Rectal smooth muscle tissue (tissue), 1 donor: ENCODE measurements around the gene GANC.

Source experiments
- H3K27ac ChIP-seq: one replicate; pipeline ENCODE4 v1.7.0; 2013; ENCODE audit warnings: low read depth, low read length, inconsistent platforms
- H3K27me3 ChIP-seq: one replicate; pipeline ENCODE4 v1.7.0; 2013; ENCODE audit warnings: low read length; ENCODE audit not compliant: control insufficient read depth, insufficient read depth
- H3K36me3 ChIP-seq: one replicate; pipeline ENCODE4 v1.7.0; 2013; ENCODE audit warnings: low read length; ENCODE audit not compliant: control insufficient read depth, insufficient read depth
- H3K4me1 ChIP-seq: one replicate; pipeline ENCODE4 v1.7.0; 2013; ENCODE audit warnings: low read length; ENCODE audit not compliant: control insufficient read depth, insufficient read depth
- H3K4me3 ChIP-seq: one replicate; pipeline ENCODE4 v1.7.0; 2013; ENCODE audit warnings: low read length
- H3K9ac ChIP-seq: one replicate; pipeline ENCODE4 v1.7.0; 2013; ENCODE audit warnings: low read length

Gene GANC

GRCh38 chr15:42371096-42371495 is 98.1 kb downstream of the GANC start:
- no peak overlapping the region for H3K27ac ChIP-seq
- no peaks in the 10 kb centered on the region for H3K36me3 ChIP-seq
- no peaks in the 10 kb centered on the region for H3K27me3 ChIP-seq
- no peaks in the 10 kb centered on the region for H3K4me1 ChIP-seq
- H3K4me3 ChIP-seq: no peak overlapping the region
- no peak overlapping the region for H3K9ac ChIP-seq

- H3K9ac ChIP-seq: no peak overlapping the region
Measured at GRCh38 chr15:42373274-42373673, 100.3 kb downstream of the GANC start.

DNA sequence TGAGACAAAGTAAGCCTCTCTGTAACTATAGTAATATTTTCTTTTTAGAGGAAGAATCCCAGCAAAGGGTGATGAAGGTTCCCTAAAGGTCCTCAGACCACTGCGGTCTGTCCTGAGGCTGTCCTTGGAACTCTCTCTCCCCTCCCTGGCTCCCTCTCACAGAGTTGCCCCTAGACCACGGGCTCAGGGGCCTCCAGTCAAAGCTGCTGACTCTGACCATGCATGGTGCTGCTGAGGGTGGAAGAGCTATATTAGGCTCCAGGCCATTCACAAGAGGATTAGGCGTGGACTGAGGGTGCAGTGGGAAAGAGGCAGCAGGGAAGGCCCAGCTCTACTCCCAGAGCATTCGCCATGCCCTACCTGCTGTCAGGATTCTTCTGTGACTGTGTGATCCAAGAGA is 100.9 kb downstream of the GANC start:
- Histone ChIP-seq H3K27ac (no peak overlapping the region), H3K4me1 (no peaks in the 10 kb centered on the region), H3K9ac (no peak overlapping the region), H3K4me3 (no peak overlapping the region), H3K36me3 (no peaks in the 10 kb centered on the region), H3K27me3 (no peaks in the 10 kb centered on the region)

More at GRCh38 chr15:42373274-42373673, 100.3 kb downstream of the GANC start:
- no peaks in the 10 kb centered on the region for H3K36me3 ChIP-seq
- H3K4me1 ChIP-seq: no peaks in the 10 kb centered on the region
- no peak overlapping the region for H3K27ac ChIP-seq
- no peaks in the 10 kb centered on the region for H3K27me3 ChIP-seq
- H3K4me3 ChIP-seq: no peak overlapping the region

DNA sequence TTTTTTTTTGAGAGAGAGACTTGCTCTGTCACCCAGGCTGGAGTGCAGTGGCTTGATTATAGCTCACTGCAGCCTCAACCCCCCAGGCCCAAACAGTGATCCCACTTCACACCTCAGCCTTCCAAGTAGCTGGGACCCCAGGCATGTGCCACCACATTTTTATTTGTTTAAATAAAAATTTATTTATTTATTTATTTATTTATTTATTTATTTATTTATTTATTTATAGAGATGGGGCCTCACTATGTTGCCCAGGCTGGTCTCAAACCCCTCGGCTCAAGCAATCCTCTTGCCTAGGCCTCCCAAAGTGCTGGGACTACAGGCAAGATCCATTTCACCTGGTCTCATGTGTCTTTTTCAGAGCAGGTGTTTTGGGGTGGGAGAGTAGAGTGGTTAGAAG is 101.8 kb downstream of the GANC start:
- Histone ChIP-seq H3K27me3 (no peaks in the 10 kb centered on the region), H3K4me1 (no peaks in the 10 kb centered on the region), H3K36me3 (no peaks in the 10 kb centered on the region), H3K27ac (no peak overlapping the region), H3K4me3 (no peak overlapping the region), H3K9ac (no peak overlapping the region)

DNA sequence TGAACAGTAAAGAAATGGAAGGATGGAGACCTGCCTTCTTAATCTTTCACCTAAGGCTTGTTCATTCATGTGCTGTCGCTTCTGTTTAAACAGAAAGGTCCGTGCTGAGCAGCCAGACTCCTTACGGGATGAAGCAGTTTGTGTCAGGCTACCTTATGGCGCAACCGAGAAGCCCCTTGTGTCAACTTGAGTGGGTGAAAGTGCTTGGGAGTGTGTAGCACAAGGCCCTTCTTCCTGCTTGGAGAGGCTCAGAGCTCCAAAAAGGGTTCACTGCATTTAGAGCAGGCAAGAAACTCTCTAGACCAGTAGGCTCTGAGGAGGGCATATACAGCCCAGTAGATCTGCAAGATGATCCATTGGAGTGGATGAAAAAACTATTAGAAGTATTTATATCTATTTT is 102.3 kb downstream of the GANC start:
- no peaks in the 10 kb centered on the region for H3K27me3 ChIP-seq
- no peak overlapping the region for H3K9ac ChIP-seq
- no peaks in the 10 kb centered on the region for H3K4me1 ChIP-seq
- H3K27ac ChIP-seq: no peak overlapping the region
- H3K36me3 ChIP-seq: no peaks in the 10 kb centered on the region
- H3K4me3 ChIP-seq: no peak overlapping the region

- Histone ChIP-seq H3K9ac (no peak overlapping the region), H3K27ac (no peak overlapping the region), H3K4me3 (no peak overlapping the region), H3K36me3 (no peaks in the 10 kb centered on the region), H3K4me1 (no peaks in the 10 kb centered on the region), H3K27me3 (no peaks in the 10 kb centered on the region)
Measured at GRCh38 chr15:42375941-42376340, 102.9 kb downstream of the GANC start.

- Histone ChIP-seq H3K36me3 (no peaks in the 10 kb centered on the region), H3K9ac (no peak overlapping the region), H3K4me3 (no peak overlapping the region), H3K27ac (no peak overlapping the region), H3K27me3 (no peaks in the 10 kb centered on the region), H3K4me1 (no peaks in the 10 kb centered on the region)
Measured at GRCh38 chr15:42378011-42378410, 105.0 kb downstream of the GANC start.

DNA sequence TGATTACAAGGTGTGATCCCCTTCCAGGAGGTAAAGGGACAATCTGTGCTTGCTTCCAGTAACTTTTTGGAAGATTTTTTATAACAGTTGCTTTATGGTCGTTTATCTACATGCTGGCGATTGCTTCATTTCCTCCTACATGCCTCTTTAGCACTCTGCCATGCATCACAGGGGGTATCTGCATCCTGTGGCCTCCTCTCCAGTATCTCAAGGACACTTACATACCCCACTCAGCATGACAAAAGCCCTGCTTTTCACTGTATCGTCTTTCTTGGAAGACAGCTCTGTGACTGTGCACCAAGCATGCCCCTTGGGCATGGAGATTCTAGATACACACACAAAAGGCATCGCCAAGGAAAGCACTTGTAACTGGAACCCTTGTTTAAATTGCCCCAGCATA is 111.6 kb downstream of the GANC start:
- H3K9ac ChIP-seq: no peak overlapping the region
- H3K4me1 ChIP-seq: no peaks in the 10 kb centered on the region
- no peak overlapping the region for H3K27ac ChIP-seq
- H3K27me3 ChIP-seq: no peaks in the 10 kb centered on the region
- no peak overlapping the region for H3K4me3 ChIP-seq
- H3K36me3 ChIP-seq: no peaks in the 10 kb centered on the region

GRCh38 chr15:42385206-42385979 is 112.4 kb downstream of the GANC start:
- Histone ChIP-seq H3K4me3 (no peak overlapping the region), H3K4me1 (no peaks in the 10 kb centered on the region), H3K27ac (no peak overlapping the region), H3K27me3 (no peaks in the 10 kb centered on the region), H3K9ac (no peak overlapping the region), H3K36me3 (no peaks in the 10 kb centered on the region)

GRCh38 chr15:42385980-42386700 is 113.1 kb downstream of the GANC start:
- no peak overlapping the region for H3K27ac ChIP-seq
- no peaks in the 10 kb centered on the region for H3K4me1 ChIP-seq
- no peak overlapping the region for H3K4me3 ChIP-seq
- no peaks in the 10 kb centered on the region for H3K27me3 ChIP-seq
- no peak overlapping the region for H3K9ac ChIP-seq
- no peaks in the 10 kb centered on the region for H3K36me3 ChIP-seq

- H3K9ac ChIP-seq: no peak overlapping the region
- H3K36me3 ChIP-seq: no peaks in the 10 kb centered on the region
- no peak overlapping the region for H3K4me3 ChIP-seq
- H3K27ac ChIP-seq: no peak overlapping the region
- no peaks in the 10 kb centered on the region for H3K4me1 ChIP-seq
- H3K27me3 ChIP-seq: no peaks in the 10 kb centered on the region
Measured at GRCh38 chr15:42387603-42388002, 114.6 kb downstream of the GANC start.

DNA sequence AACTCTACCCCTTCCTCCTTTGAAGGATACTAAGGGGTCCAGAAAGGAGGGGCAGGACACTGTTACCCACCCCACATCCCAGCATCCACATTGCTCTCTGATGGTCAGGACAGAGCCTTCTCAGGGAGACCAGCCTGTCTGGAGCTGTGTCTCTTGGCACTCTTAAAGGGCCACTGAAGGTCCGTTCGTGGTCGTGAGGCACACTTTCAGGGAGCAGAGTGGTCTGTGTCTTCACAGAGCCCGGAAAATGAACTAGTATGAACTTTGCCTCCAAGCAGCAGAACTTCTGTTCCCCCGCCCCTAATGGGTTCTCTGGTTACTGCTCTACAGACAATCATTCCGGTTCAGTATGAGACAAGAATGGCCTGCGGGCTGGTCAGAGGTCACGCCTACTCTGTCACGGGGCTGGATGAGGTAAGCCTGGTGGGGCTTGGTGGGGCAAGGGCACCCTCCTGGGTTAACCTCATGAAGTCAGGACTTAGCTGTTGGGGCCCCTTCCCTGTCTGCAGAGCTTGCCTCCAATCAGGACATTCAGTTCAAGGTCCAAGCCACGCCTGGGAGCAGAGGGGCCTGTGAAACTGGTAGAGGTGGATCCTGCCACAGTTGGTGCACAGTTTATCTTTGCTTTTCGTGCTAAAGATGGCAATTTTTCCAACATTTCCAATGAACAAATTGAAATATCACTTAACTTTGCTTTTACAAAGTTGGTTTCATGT is 119.5 kb downstream of the GANC start:
- no peak overlapping the region for H3K9ac ChIP-seq
- H3K27me3 ChIP-seq: no peaks in the 10 kb centered on the region
- H3K4me1 ChIP-seq: no peaks in the 10 kb centered on the region
- H3K36me3 ChIP-seq: no peaks in the 10 kb centered on the region
- no peak overlapping the region for H3K27ac ChIP-seq
- no peak overlapping the region for H3K4me3 ChIP-seq
